Hindlimb muscle (tissue), 1 donor: ENCODE results near the gene GLB1L2. TPM values are rescaled to one million over a fixed set of nuclear protein-coding genes. Genes with fewer than 3 reads are reported as not detected.
"Not testable (repeated sequence)": the region's sequence is repeated elsewhere in the genome, so short reads cannot be mapped to it uniquely, and the experiment has no call there.

Source experiments
- DNase-seq: peaks from one replicate; pipeline ENCODE4 v3.0.0-alpha.2; 2013
- polyA plus RNA-seq: library from polyadenylated mRNA; unstranded; fragments of 120-200 nt; gene quantifications from one replicate; pipeline ENCODE4 v1.2.1, GENCODE V29; 2013; ENCODE audit not compliant: insufficient read length

The GLB1L2 gene, protein sequence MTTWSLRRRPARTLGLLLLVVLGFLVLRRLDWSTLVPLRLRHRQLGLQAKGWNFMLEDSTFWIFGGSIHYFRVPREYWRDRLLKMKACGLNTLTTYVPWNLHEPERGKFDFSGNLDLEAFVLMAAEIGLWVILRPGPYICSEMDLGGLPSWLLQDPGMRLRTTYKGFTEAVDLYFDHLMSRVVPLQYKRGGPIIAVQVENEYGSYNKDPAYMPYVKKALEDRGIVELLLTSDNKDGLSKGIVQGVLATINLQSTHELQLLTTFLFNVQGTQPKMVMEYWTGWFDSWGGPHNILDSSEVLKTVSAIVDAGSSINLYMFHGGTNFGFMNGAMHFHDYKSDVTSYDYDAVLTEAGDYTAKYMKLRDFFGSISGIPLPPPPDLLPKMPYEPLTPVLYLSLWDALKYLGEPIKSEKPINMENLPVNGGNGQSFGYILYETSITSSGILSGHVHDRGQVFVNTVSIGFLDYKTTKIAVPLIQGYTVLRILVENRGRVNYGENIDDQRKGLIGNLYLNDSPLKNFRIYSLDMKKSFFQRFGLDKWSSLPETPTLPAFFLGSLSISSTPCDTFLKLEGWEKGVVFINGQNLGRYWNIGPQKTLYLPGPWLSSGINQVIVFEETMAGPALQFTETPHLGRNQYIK
- 0.28 TPM for polyA plus RNA-seq

DNA sequence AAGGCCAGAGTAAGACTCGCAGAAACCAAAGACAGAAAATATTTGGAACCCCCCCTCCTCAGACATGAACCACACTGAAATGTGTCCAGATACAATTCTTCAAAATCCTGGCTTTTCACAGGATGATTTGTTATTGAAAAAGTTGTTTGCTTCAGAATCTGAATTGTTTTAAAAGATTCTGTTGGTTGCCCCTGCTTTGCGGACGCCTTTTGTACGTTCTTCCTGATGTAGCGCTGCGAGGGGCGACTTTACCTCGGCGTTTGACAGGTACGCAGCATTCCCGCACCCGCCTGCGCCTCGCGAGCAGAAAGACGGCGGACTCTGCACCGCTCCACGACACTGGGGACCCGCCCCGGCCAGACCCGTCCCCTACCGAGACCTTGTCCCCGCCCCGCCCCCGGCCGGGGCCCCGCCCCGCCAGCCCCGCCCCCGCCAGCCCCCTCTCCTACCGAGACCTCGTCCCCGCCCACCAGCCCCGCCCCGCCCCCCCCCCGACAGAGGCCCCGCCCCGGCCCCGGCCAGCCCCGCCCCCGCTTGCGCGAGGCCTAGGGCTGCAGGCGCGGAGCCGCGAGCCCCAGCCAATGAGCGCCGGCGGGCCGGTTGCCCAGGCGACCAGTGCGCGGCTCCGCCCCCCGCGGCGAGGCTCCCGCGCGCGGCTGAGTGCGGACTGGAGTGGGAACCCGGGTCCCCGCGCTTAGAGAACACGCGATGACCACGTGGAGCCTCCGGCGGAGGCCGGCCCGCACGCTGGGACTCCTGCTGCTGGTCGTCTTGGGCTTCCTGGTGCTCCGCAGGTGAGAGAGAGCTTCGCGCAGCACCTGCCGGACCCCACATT, at the start of gene GLB1L2:
Gene GLB1L2, plus strand, starts transcription at position 635 of the 835 bp plus-strand sequence. Its CDS starts 74 bp downstream, at position 709.
- peak; percentile 49 for DNase-seq

DNA sequence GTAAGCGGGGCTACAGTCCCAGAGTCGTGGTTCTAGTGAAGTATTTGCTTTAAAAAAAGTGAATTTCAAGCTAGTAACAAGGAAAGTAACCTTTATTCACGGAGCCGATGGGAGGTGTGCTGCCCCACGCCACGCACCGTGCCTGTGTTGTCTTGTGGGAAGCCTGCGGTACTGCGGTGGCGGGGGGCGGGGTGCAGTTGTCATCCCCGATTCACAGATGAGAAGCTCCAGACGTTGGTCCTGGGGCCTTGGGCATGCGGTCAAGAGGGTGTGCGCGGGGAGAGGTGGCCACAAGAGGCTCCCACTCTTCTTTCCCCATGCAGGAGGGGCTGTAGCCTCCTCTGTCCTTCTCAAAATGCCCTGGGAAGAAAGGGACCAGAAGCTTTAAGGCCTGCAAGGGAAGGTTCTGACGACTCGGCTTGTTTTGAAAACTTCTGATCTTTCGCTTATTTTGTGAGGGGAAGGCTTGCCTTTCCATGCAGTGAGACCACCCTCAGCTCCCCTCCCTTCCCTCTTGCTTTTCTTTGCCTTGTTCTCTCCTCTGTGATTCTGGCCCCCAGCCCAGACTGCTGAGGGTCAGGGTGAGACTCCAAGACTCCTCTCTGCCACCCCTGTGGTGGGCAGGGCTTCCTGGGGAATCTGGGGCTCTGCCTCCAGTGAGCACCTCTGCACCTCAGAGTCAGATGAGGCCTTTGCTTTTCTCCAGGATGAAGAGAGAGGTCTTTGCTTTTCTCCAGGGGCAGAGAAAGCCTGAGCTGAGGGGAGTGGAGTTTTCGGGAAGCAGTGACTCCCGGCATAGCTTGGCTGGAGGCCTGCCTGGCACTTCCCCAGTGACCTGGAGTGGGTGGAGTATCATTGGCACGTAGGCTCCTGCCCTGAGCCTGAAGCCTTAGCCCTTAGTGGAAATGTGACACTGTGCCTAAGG, 49.4 kb upstream of the GLB1L2 start:
- no peak for DNase-seq

DNA sequence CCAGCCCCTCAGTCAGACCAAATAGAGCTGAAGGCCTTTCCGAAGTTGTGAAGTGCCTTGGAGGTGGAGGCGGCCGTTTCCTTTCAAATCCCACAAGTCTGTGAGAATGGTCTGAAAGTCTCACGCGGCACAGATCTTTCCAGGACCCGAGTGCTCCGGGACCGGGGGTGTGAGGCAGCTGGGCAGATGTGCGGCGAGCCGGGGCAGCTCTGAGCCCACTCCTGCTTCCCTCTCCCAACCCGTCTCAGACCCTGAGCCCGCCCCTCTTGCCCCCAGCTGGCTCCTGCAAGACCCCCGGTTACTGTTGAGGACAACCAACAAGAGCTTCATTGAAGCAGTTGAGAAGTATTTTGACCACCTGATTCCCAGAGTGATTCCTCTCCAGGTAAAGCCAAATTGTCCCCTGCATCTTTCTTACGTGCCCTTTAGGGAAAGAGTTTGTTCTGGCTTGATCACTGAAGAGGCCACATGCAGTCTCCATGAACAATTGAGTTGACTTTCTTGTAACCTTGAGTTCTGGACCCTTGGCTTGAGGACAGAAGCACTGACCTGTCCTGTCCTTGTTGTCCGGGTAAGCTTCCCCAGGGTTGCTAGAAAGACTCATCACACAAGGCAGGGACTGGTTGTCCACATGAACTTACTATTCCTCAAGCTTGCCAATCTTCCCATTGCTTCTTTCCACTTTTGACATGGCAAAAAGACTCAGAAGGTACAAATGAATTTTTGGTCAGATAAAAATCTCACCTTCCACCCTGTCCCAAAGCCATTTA, 48.1 kb upstream of the GLB1L2 start:
- DNase-seq = no peak

DNA sequence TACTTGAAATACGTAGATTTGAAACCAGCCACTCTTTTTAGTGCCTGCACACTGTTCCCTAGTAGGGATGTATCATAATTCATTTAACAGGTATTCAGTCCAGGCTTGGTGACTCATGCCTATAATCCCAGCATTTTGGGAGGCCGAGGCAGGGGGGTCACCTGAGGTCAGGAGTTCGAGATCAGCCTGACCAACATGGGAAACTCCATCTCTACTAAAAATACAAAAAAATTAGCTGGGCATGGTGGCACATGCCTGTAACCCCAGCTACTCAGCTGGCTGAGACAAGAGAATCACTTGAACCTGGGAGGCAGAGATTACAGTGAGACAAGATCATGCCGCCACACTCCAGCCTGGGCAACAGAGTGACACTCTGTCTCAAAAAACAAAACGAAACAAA, 47.4 kb upstream of the GLB1L2 start:
- DNase-seq = not testable (repeated sequence)

DNA sequence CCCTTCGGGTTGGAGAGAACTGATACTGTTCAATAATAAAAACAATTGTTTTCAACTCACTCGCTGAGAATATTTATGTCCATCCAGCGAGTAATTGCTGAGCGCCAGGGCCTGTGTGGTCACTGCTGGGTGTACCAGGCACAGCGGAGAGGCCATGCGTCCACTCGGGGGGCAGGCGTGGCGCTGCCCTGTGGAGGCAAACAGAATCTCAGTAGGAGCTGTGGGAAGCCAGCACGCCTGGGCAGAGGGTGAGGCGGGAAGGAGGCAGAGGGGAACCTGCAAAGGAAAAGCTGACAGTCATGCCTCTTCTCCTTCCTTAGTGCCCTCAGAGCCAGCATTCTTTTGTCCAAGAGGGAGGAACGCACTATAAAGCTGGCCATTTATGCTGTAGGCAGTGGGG, 44.2 kb upstream of the GLB1L2 start:
- DNase-seq = no peak

DNA sequence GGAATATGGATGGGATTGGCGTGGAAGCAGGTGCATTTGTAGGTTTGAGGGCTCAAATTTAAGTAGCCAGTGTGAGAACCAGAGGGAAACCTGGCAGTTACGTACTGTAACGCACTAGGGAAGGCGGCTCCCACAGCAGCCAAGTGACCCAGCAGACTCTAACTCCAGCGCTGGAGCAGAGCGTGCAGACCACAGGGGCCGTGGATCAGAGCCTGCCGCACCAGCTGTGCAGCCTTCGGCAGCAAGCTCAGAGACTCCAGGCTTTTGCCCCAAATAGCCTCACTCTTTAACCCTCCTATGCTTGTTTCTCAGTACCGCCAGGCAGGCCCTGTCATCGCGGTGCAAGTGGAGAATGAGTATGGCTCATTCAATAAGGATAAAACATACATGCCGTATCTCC, 43.3 kb upstream of the GLB1L2 start:
- no peak for DNase-seq

DNA sequence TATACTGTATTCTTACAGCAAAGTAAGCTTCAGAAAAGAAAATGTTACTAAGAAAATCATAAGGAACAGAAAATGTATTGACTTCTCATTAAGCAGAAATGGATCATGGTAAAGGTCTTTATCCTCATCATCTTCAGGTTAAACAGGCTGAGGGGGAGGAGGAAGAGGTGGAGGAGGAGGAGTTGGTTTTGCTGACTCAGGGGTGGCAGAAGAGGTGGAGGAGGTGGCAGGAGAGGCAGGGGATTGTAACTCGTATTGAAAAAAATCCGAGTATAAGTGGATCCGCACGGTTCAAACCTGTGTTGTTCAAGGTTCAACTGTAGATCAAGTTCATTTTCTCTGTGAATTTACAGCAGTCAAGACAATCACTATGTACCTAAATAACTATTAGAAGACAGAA, 42.6 kb upstream of the GLB1L2 start:
- DNase-seq = no peak

DNA sequence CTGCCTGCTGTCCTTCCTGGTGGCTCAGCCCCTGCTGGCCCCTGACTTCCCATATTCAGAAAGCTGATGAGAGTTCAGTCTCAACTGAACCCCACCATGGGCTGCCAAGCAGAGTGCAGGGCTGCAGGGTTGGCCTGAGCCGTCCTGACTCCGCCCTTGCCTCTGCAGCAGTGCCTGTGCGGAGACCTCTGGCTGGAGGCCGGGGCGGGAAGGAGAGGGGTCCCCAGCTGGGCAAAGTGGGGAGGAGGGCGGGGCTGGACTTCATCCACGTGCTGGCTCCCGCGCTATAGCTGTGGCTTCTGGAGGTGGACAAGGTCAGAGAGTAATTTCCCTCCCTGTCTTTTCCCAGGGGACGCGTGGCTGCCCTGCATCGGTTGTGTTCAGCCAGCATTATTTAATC, 42.0 kb upstream of the GLB1L2 start:
- no peak for DNase-seq

DNA sequence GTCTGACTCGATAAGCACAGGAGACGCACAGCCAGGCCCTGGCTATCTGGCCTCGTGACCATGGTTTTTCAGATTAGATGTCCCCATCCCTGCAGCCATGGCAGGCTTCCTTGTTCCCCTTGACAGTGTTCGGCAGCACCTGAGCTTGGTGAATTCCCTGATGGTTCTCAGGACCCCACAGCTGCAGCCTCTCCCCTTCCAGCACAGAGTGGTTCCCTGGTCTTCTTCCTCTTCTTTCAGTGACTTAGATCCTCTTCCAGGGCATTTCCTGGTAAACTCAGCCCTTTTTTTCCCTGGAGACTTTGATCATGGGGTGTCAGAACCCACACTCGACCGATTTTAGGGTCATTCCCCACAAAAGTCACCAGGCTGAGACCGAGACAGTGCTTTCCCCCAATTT, 41.1 kb upstream of the GLB1L2 start:
- no peak for DNase-seq

DNA sequence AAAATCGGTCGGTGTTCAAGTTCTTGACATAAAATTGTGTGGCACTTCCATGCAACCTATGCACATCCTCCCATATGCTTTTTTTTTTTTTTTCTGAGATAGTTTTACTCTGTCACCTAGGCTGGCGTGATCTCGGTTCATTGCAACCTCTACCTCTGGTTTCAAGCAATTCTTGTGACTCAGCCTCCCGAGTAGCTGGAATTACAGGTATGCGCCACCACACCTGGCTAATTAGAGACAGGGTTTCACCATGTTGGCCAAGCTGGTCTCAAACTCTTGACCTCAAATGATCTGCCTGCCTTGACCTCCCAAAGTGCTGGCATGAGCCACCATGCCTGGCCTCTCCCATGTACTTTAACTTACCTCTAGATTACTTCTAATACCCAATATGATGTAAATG, 40.6 kb upstream of the GLB1L2 start:
- no peak for DNase-seq

DNA sequence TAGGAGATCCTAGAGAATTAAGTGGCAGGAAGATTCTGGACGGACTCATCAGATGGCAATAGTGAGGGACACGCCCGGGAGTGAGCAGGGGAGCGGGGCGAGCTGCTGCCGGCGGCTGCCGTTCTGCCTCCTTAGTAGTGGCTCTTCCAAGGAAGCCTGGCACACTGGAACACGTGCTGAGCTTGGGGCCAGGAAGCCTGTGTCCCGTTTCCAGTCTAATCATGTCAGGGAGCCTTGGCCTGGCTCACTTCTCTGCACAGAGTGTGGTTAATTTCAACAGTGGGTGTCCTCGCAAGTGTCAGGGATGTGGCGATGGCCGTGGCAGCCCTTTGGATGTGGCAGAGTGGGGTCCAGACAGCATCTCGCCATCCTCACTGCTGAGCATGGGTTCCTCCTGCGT, 39.1 kb upstream of the GLB1L2 start:
- no peak for DNase-seq

DNA sequence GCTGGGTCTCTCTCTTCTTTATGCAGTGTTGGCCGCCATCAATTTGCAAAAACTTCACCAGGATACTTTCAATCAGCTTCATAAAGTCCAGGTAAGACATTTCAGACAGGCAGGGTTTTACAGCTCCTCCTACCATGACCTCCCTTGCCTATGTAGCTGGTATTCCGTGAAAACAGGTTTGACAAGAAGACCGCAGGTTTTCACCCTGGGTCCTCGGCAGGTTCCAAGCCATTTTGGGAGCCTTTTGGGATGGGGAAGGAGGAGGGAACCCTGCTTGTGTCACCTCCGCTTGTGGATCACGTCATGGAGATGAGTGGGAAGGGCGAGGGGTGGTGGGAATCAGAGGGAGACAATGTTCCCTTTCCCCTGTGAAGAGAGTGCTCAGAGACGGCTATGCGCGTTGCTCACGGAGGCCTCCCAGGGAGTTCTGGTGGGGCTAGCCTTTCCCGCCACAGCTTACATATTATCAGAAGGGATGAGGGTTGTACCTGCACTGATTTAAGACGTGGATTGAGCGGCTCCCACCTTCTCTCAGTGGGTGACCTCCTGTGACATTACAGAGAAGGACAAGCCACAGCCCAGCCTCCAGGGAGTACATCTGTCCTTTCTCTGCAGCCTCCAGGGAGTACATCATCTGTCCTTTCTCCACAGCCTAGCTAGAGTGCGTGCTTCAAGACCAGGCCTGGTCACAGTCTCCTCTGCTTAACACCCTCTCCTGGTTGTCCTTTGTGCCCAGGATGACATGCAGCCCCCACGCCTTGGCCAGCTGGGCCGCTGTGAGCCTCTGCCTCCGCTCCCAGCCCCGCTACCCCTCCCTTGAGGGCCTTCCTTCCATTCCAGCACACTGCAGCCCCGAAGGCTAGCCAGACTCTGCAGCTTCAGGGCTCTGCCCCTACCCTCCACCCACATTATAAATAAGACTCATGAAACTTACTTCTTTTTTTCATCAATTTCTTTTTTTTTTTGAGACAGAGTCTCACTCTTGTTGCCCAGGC, 38.4 kb upstream of the GLB1L2 start:
- DNase-seq = no peak

DNA sequence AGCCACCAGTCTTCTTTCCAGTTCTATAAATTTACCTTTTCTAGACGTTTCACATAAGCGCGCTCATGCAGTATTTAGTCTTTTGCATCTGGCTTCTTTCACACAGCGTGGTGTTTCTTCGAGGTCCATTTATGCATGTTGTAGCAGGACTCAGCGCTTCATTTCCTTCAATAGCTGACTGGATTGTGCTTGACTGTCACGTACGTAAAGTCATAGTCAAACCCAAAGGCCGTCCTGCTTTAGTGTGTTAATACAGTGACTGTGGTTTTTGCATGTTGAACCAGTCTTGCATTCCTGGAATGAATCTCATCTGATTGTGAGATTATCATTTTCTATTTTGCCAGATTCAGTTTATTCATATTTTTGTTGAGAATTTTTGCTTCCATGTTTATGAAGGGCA, 37.1 kb upstream of the GLB1L2 start:
- no peak for DNase-seq

DNA sequence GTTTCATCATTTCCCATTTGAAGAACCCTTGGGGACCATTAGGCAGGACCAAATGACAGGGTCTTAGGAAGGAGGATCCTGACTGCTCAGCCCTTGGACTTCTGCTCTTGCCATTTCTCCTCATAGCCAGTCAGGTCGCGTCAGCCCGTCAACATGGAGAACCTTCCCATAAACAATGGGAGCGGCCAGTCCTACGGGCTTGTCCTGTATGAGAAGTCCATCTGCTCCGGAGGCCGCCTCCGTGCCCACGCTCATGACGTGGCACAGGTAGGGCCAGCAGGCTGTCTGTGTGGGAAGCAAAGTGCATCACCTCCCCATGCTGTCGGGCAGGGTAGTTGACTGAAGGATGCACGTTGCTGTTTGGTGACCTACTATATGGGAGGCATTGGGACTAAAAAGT, 19.6 kb upstream of the GLB1L2 start:
- DNase-seq = no peak

DNA sequence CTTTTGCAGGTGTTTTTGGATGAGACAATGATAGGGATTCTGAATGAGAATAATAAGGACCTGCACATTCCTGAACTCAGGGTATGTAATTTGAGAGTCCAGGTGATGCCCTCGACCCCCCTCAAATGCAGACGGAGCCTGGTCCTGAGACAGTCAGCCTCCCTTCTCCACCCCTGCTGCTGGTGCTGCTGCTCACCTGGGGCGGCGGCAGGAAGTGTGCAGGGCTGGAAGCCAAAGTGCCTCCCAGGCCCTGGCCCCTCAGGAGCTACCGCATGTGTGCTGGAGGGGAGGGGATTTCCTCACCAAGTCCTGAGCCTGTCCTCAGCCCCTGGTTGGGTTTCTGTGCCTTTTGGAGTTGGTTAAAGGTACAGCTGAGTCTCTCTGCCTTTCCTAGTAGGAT, 19.0 kb upstream of the GLB1L2 start:
- no peak for DNase-seq

DNA sequence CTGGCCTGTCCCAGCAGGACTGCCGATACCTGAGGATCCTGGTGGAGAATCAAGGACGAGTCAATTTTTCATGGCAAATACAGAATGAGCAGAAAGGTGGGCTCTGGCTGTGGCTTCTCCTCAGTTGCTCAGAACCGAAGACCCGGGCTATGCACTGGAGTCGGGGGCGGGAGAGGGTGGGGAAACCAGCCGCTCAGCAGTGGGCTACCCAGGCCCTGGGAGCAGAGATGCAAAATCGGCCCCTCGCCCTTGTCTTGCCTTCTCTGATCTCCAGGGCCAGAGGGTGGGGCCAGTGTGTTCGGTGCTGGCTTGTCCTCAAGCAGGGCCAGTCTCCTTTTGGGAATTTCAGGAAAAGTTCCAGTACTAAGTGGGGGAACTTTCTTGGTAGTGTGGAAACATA, 18.4 kb upstream of the GLB1L2 start:
- DNase-seq = no peak

DNA sequence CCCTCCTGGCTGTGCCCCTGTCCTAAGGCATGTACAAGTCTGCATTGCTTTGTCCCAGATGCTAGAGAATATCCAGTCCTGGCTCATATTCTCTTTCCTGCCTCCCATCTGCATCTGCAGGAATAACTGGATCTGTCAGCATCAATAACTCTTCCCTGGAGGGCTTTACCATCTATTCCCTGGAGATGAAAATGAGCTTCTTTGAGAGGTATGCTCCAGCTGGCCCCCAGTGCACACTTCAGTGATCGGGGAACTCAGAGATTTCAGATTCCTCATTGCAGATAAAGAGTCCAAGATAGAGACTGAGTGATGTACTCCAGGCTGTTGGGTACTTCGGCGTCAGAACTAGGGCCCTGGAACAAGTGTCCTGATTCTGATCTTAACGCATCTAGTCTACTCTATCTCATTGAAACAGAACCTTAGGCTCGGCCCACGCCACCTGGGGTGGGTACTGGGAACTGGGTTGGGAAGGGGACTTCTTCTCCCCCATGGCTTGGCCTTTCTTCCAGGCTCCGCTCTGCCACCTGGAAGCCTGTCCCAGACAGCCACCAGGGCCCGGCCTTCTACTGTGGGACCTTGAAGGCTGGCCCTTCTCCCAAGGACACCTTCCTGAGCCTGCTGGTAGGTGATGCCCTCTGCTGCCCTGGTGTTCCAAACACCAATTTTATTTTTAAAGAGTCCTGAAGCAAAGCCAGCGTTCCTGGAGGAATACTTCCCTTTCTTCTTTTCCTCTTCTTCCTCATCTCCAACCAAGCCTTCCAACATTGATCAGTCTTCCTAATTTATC, 17.8 kb upstream of the GLB1L2 start:
- no peak for DNase-seq

DNA sequence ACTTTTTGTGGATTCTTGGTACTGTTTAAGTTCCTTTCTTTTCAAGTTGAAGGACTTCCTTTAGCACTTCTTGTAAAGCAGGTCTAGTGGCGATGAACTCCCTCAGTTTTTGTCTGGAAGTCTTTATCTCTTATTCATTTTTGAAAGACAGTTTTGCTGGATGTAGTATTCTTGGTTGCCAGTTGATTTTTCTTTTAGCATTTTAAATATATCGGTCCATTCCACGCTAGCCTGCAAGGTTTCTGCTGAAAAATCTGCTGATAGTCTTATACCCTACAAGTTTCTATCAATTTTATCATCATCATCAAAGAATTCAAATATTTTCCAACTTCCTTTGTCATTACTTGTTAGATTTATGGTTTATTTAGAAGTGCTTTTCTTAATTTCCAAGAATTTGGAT, 14.7 kb upstream of the GLB1L2 start:
- no peak for DNase-seq

DNA sequence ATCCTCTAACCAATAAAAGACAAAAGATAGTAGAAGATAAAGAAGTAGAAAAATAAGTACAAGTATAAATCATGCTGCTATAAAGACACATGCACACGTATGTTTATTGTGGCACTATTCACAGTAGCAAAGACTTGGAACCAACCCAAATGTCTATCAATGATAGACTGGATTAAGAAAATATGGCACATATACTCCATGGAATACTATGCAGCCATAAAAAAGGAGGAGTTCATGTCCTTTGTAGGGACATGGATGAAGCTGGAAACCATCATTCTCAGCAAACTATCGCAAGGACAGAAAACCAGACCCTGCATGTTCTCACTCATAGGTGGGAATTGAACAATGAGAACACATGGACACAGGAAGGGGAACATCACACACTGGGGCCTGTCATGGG, 10.4 kb upstream of the GLB1L2 start:
- DNase-seq = not testable (repeated sequence)
